NCI-H69 (cell line): Measurements from ENCODE around the gene EIF3J.

Experiments used
- DNase-seq: peaks from one replicate; lab custom pipeline; 2025; lab: John Stamatoyannopoulos, UW

Gene EIF3J

DNA sequence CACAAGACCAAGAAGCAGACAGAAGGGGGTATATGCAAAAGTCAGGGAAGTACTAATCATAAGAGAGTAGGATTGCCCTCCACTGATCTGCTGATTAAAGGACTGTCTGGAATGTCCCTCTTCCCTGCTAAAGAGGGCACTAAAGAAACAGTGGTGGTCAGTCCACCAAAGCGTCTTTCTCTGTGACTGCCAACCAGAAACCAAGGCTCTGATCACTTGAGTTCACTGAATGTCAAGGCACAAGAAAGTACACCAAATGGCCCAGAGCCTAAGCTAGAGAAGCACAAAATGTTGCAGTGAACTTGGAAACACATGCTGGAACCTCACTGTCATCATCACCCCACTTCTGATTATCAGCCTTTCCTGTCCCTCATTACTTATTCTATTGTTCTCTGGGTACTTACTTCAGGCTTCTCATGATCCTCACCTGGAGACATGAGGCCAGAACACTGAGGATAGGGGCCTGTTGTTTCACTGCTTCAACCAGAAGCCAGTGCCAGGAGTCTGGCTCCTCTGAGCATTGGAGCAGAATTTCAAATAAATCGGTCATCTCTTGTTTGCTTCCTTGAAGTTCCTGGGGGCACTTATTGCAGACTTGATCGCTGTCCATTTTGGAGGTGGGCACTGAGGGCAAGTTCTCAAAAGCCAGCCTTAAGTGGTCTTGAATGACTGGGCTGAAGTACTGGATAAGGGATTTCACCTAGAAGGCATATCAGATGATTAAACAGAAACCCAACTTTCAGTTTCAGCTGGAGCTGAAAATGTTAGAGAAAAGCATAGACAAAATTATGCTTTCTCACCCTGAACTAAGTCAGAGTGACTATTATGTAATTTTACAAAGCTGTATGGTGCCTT is 58.9 kb downstream of the EIF3J start:
- DNase-seq, result no peak

GRCh38 chr15:44596511-44597010 is 59.6 kb downstream of the EIF3J start:
- no peak for DNase-seq

DNA sequence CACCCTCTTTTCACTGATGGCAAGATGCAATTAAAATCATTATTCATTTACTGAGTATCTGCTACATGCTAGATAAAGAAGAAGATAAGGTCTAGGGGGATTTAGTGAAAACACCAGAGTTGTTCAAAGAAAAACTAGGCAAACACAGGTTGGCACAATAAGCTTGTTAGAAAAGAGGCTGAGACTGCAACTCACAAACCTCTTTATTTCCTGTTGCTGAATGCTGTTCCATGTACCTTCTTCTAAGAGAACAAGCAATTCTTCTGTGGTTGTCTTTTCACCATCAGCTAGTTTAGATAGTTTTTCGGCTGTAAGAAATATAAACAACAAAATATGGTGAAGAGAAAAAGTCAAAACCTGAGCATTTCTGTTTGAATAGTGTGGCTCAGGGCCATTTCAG is 61.1 kb downstream of the EIF3J start:
- no peak for DNase-seq

DNA sequence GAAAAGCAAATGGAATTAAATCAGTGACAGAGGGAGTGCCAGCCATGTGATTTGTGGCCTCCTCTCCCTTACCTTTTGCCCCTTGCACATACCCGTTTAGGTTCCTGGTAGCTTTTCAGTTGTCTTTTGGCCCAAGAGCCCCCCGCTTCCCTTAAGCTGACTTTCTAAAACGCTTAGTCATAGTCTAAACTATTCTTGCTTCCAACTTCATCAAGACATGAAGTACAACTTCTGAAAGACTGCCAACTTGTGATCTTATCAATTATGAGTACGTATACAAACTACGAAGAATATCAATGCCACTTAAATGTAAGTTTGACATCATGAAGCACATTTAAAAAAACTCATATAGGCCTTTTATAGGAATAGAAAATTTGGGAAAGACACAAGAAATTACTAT is 61.9 kb downstream of the EIF3J start:
- no peak for DNase-seq

DNA sequence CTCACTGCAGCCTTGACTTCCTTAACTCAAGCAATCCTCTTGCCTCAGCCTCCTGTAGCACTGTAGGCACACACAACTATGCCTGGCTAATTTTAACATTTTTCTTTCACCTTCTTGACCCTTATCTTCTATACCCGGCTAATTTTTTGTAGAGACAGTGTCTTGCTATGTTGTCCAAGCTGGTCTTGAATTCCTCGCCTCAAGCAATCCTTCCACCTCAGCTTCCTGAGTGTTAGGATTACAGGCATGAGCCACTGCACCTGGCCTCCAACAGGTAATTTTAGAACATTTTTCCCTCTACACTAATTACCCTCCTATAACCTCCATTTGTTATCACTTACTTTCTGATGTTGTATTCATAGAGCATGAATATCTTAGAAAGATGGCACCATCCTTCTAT is 66.2 kb downstream of the EIF3J start:
- no peak for DNase-seq

DNA sequence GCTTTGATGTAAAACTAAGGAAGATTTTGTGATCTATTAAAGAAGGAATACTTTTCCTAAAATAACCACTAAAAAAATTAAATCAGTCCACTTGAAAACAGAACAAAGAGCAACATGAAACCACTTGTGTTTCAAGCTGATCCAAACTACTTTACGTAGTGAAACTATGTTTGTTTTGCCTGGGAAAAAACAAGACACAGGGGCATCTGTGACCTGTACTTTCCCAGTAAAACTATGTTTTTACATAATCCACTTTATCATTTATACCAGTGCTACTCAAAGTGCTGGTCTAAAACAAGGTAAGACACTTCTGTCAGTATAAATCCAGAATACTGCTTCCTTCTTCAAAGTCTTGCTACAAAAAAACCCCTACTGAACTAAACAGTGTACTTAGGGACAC is 69.8 kb downstream of the EIF3J start:
- no peak for DNase-seq
